ENCODE data around the gene PDE5A.

DNA sequence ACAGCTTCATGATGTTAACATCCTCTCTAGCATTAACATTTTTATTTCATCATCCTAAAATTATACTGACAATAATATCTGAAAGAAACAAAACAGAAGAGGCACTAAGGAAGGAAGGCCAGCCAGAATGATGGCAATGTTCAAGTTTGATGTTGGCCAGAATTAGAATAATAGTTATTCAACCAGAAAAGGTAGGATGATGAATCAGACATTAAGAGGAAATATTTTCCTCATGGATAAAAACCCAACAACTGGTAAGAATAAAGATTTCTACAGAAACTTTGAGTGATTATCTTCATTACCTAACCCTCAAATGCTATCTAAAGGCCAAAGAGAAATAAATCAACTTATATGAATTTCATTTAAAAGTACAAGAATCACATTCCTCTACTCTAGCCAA lies 105.2 kb downstream of the PDE5A start:
- TF ChIP-seq, protein P1, sequence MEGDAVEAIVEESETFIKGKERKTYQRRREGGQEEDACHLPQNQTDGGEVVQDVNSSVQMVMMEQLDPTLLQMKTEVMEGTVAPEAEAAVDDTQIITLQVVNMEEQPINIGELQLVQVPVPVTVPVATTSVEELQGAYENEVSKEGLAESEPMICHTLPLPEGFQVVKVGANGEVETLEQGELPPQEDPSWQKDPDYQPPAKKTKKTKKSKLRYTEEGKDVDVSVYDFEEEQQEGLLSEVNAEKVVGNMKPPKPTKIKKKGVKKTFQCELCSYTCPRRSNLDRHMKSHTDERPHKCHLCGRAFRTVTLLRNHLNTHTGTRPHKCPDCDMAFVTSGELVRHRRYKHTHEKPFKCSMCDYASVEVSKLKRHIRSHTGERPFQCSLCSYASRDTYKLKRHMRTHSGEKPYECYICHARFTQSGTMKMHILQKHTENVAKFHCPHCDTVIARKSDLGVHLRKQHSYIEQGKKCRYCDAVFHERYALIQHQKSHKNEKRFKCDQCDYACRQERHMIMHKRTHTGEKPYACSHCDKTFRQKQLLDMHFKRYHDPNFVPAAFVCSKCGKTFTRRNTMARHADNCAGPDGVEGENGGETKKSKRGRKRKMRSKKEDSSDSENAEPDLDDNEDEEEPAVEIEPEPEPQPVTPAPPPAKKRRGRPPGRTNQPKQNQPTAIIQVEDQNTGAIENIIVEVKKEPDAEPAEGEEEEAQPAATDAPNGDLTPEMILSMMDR (IDR thresholded peaks at IDR 0.05) = no peak
- TF ChIP-seq POLR2A (IDR thresholded peaks at IDR 0.05) = no peak
- no peak for TF ChIP-seq POLR2AphosphoS5 (IDR thresholded peaks at IDR 0.05)
